ENCODE data around the gene KASH5. TPM values are rescaled to one million over a fixed set of nuclear protein-coding genes. Genes with fewer than 3 reads are reported as not detected.

Gene KASH5
- polyA plus RNA-seq, 3 donors from 2014 or later, result not detected

- no peak for DNase-seq
- Mint-ChIP-seq H3K9me3 (no peaks in the 10 kb centered on the region), H3K4me1 (peaks cover 12 to 15% of the 10 kb centered on the region in 2 donors), H3K36me3 (no peaks in the 10 kb centered on the region), H3K27ac (no peak overlapping the region), H3K4me3 (no peak overlapping the region), H3K27me3 (ENCODE audit: low read depth in 3 of 3) (peaks cover 0 to 15% (median 2%) of the 10 kb centered on the region in 3 donors)
Observed at GRCh38 chr19:49393881-49394280, 5.8 kb downstream of the KASH5 start.

- Mint-ChIP-seq H3K27me3 (ENCODE audit: low read depth in 3 of 3) (peaks cover 0 to 12% (median 2%) of the 10 kb centered on the region in 3 donors), H3K4me3 (no peak overlapping the region), H3K36me3 (no peaks in the 10 kb centered on the region), H3K27ac (no peak overlapping the region), H3K4me1 (peaks cover 10 to 15% of the 10 kb centered on the region in 2 donors), H3K9me3 (no peaks in the 10 kb centered on the region)
- DNase-seq, result no peak
Observed at GRCh38 chr19:49395581-49396407, 7.7 kb downstream of the KASH5 start.

- H3K4me3 Mint-ChIP-seq, result no peak overlapping the region
- H3K36me3 Mint-ChIP-seq, result no peaks in the 10 kb centered on the region
- no peak for DNase-seq
- peaks cover 4 to 5% of the 10 kb centered on the region in 2 donors for H3K4me1 Mint-ChIP-seq
- no peaks in the 10 kb centered on the region for H3K9me3 Mint-ChIP-seq
- H3K27me3 Mint-ChIP-seq (ENCODE audit: low read depth in 3 of 3), result peaks cover 0 to 11% (median 2%) of the 10 kb centered on the region in 3 donors
- no peak overlapping the region for H3K27ac Mint-ChIP-seq
Observed at GRCh38 chr19:49396738-49397505, 8.9 kb downstream of the KASH5 start.

GRCh38 chr19:49398001-49398615 is 10.1 kb downstream of the KASH5 start:
- DNase-seq, result no peak
- H3K4me1 Mint-ChIP-seq, result no peaks in the 10 kb centered on the region
- H3K36me3 Mint-ChIP-seq, result no peaks in the 10 kb centered on the region
- H3K9me3 Mint-ChIP-seq, result no peaks in the 10 kb centered on the region
- peaks cover 0 to 8% (median 2%) of the 10 kb centered on the region in 3 donors for H3K27me3 Mint-ChIP-seq (ENCODE audit: low read depth in 3 of 3)
- no peak overlapping the region for H3K4me3 Mint-ChIP-seq
- no peak overlapping the region for H3K27ac Mint-ChIP-seq

- Mint-ChIP-seq H3K27ac (no peak overlapping the region), H3K36me3 (no peaks in the 10 kb centered on the region), H3K9me3 (no peaks in the 10 kb centered on the region), H3K4me3 (no peak overlapping the region), H3K4me1 (no peaks in the 10 kb centered on the region), H3K27me3 (ENCODE audit: low read depth in 3 of 3) (peaks cover 0 to 7% (median 2%) of the 10 kb centered on the region in 3 donors)
- DNase-seq, result no peak
Observed at GRCh38 chr19:49398931-49399330, 10.9 kb downstream of the KASH5 start.

- DNase-seq, result no peak
- H3K4me3 Mint-ChIP-seq, result no peak overlapping the region
- H3K9me3 Mint-ChIP-seq, result no peaks in the 10 kb centered on the region
- no peaks in the 10 kb centered on the region for H3K36me3 Mint-ChIP-seq
- no peak overlapping the region for H3K27ac Mint-ChIP-seq
- peaks cover 0 to 5% (median 2%) of the 10 kb centered on the region in 3 donors for H3K27me3 Mint-ChIP-seq (ENCODE audit: low read depth in 3 of 3)
- H3K4me1 Mint-ChIP-seq, result no peaks in the 10 kb centered on the region
Observed at GRCh38 chr19:49400029-49400428, 12.0 kb downstream of the KASH5 start.

- H3K27ac Mint-ChIP-seq, result no peak overlapping the region
- no peak overlapping the region for H3K4me3 Mint-ChIP-seq
- peaks cover 0 to under 1% of the 10 kb centered on the region in 2 donors for H3K4me1 Mint-ChIP-seq
Observed at GRCh38 chr19:49403404-49404187, 15.5 kb downstream of the KASH5 start.

GRCh38 chr19:49407079-49407478 is 19.0 kb downstream of the KASH5 start:
- Mint-ChIP-seq H3K27ac (no peak overlapping the region), H3K9me3 (peaks cover 0 to 1% (median 0%) of the 10 kb centered on the region in 6 donors), H3K27me3 (ENCODE audit: low read depth in 3 of 3) (peaks cover 3 to 10% (median 4%) of the 10 kb centered on the region in 3 donors), H3K4me3 (no peak overlapping the region), H3K4me1 (peaks cover 12 to 14% of the 10 kb centered on the region in 2 donors), H3K36me3 (peaks cover 0 to 4% (median 0%) of the 10 kb centered on the region in 3 donors)
- no peak for DNase-seq

More at GRCh38 chr19:49403404-49404187, 15.5 kb downstream of the KASH5 start:
- peaks cover under 1 to 4% (median 2%) of the 10 kb centered on the region in 3 donors for H3K27me3 Mint-ChIP-seq (ENCODE audit: low read depth in 3 of 3)
- H3K9me3 Mint-ChIP-seq, result peaks cover 0 to 1% (median 0%) of the 10 kb centered on the region in 6 donors
- peaks cover 0 to 4% (median 0%) of the 10 kb centered on the region in 3 donors for H3K36me3 Mint-ChIP-seq
- no peak for DNase-seq

GRCh38 chr19:49407482-49408015 is 19.5 kb downstream of the KASH5 start:
- Mint-ChIP-seq H3K9me3 (peaks cover 0 to 1% (median 0%) of the 10 kb centered on the region in 6 donors), H3K4me3 (no peak overlapping the region), H3K4me1 (peaks cover 12 to 14% of the 10 kb centered on the region in 2 donors), H3K36me3 (peaks cover 0 to 4% (median 0%) of the 10 kb centered on the region in 3 donors), H3K27ac (peak overlapping the region in 2 of 6 donors; percentile 19 to 42), H3K27me3 (ENCODE audit: low read depth in 3 of 3) (peaks cover 4 to 9% (median 5%) of the 10 kb centered on the region in 3 donors)
- no peak for DNase-seq

- H3K36me3 Mint-ChIP-seq, result peaks cover 0 to 4% (median 0%) of the 10 kb centered on the region in 3 donors
- H3K4me1 Mint-ChIP-seq, result peaks cover 12 to 14% of the 10 kb centered on the region in 2 donors
- peaks cover 4 to 9% (median 8%) of the 10 kb centered on the region in 3 donors for H3K27me3 Mint-ChIP-seq (ENCODE audit: low read depth in 3 of 3)
- peak overlapping the region in 1 of 5 donors; percentile 33 for H3K4me3 Mint-ChIP-seq
- no peak for DNase-seq
- peak overlapping the region in 4 of 6 donors; percentile 0 to 79 (median 47) for H3K27ac Mint-ChIP-seq
- H3K9me3 Mint-ChIP-seq, result peaks cover 0 to 1% (median 0%) of the 10 kb centered on the region in 6 donors
Observed at GRCh38 chr19:49408816-49409440, 20.9 kb downstream of the KASH5 start.

- peaks cover 12 to 14% of the 10 kb centered on the region in 2 donors for H3K4me1 Mint-ChIP-seq
- no peak for DNase-seq
- H3K36me3 Mint-ChIP-seq, result peaks cover 0 to 4% (median 0%) of the 10 kb centered on the region in 3 donors
- H3K4me3 Mint-ChIP-seq, result peak overlapping the region in 3 of 5 donors; percentile 19 to 33 (median 19)
- H3K9me3 Mint-ChIP-seq, result peaks cover 0 to 1% (median 0%) of the 10 kb centered on the region in 6 donors
- peaks cover 4 to 9% (median 8%) of the 10 kb centered on the region in 3 donors for H3K27me3 Mint-ChIP-seq (ENCODE audit: low read depth in 3 of 3)
- H3K27ac Mint-ChIP-seq, result peak overlapping the region in 5 of 6 donors; percentile 0 to 84 (median 54)
Observed at GRCh38 chr19:49409441-49410029, 21.5 kb downstream of the KASH5 start.
